HCT116 (cell line): Measurements from ENCODE around the gene RUNX2. TPM values are rescaled to one million over a fixed set of nuclear protein-coding genes. Genes with fewer than 3 reads are reported as not detected.

ENCODE experiments used
- ATAC-seq: fragments of 200-7000 bp; cut with Tn5 transposase; 2 replicates; pipeline ENCODE4 v1.9.1; 2020; ENCODE audit warnings: mild to moderate bottlenecking, moderate library complexity
- BruUV-seq: library from RNA; stranded (reverse); fragments of 400-500 nt; replicated peaks from 2 replicates; lab custom pipeline; 2021; lab: Mats Ljungman, UMichigan
- CTCF ChIA-PET: fragments of 300-600 bp; sonication (Branson Sonifier 250); formaldehyde crosslinking; loops from one replicate; lab custom pipeline; 2021; ENCODE audit warnings: antibody characterized with exemption; lab: Charles Lee
- POLR2A ChIA-PET: fragments of 300-600, 350-600 bp; sonication (Branson Sonifier 250); formaldehyde crosslinking; loops from one replicate; lab custom pipeline; 2021; ENCODE audit warnings: antibody characterized with exemption; lab: Charles Lee
- RAD21 ChIA-PET, 2 experiments: fragments of 300-600 bp; sonication (Branson Sonifier 250); formaldehyde crosslinking; loops; one replicate each; lab custom pipeline; 2023; ENCODE audit warnings: low total read pairs in 2 of 2; ENCODE audit not compliant: uncharacterized antibody in 2 of 2, unreplicated experiment in 2 of 2, low non-redundant PET in 1 of 2; lab: Charles Lee
- DNase-seq: peaks from one replicate; pipeline ENCODE4 v3.0.0-alpha.2; 2010; ENCODE audit warnings: low read depth, low spot score
- H2AFZ ChIP-seq: fragments of 200-600 bp; shearing (Covaris generic), sonication (generic); 2 replicates; pipeline ENCODE4 v1.6.1; 2017; ENCODE audit warnings: low read depth, mixed run types, mixed read lengths, antibody characterized with exemption, low read length; ENCODE audit not compliant: poor library complexity, severe bottlenecking
- H3K27ac ChIP-seq: 2 replicates; pipeline ENCODE4 v1.5.1; 2012; ENCODE audit warnings: low read depth, low read length
- H3K27me3 ChIP-seq: fragments of 200-600 bp; sonication (generic); 2 replicates; pipeline ENCODE4 v1.6.1; 2016; ENCODE audit warnings: mixed run types, low read length, mixed read lengths; ENCODE audit not compliant: insufficient read depth
- H3K36me3 ChIP-seq, 2 experiments: fragments of 200-500 bp in 1 of 2; fragments of 200-600 bp in 1 of 2; sonication (Bioruptor generic) in 1 of 2; sonication (generic) in 1 of 2; 2 replicates each; pipeline versions ENCODE4 v1.5.1 to v1.6.1; 2014 to 2016; ENCODE audit warnings: low read length in 2 of 2, inconsistent platforms in 1 of 2, mixed read lengths in 1 of 2, mixed run types in 1 of 2; ENCODE audit not compliant: insufficient read depth in 2 of 2, control insufficient read depth in 1 of 2
- H3K4me1 ChIP-seq, 2 experiments: fragments of 200-600 bp in 1 of 2; sonication (generic) in 1 of 2; 2 replicates each; pipeline versions ENCODE4 v1.5.1 to v1.6.1; 2012 to 2017; ENCODE audit warnings: low read length in 2 of 2, inconsistent platforms in 1 of 2, mild to moderate bottlenecking in 1 of 2, mixed read lengths in 1 of 2, mixed run types in 1 of 2, moderate library complexity in 1 of 2; ENCODE audit not compliant: insufficient read depth in 2 of 2, control insufficient read depth in 1 of 2
- H3K4me2 ChIP-seq: fragments of 200-600 bp; sonication (generic); 2 replicates; pipeline ENCODE4 v1.6.1; 2017; ENCODE audit warnings: mixed run types, low read length, mixed read lengths
- H3K4me3 ChIP-seq, 2 experiments: fragments of 200-600 bp in 1 of 2; sonication (generic) in 1 of 2; replicated peaks in 1 of 2; 2 replicates each; pipeline ENCODE4 v1.5.1; 2011 to 2016; ENCODE audit warnings: low read length in 2 of 2, control low read depth in 1 of 2, low read depth in 1 of 2, mild to moderate bottlenecking in 1 of 2, mixed read lengths in 1 of 2, mixed run types in 1 of 2
- H3K79me2 ChIP-seq: fragments of 200-600 bp; sonication (generic); 2 replicates; pipeline ENCODE4 v1.6.1; 2017; ENCODE audit warnings: mild to moderate bottlenecking, mixed run types, low read length, moderate library complexity, mixed read lengths; ENCODE audit not compliant: insufficient read depth
- H3K9ac ChIP-seq: fragments of 200-600 bp; sonication (generic); 2 replicates; pipeline ENCODE4 v1.6.1; 2016; ENCODE audit warnings: low read length, mixed read lengths
- H3K9me2 ChIP-seq: fragments of 200-600 bp; sonication (generic), shearing (Covaris generic); 2 replicates; pipeline ENCODE4 v1.6.1; 2017; ENCODE audit warnings: mixed run types, mild to moderate bottlenecking, moderate library complexity; ENCODE audit not compliant: insufficient read depth
- H3K9me3 ChIP-seq, 2 experiments: fragments of 200-500 bp in 1 of 2; fragments of 200-600 bp in 1 of 2; sonication (Bioruptor generic) in 1 of 2; sonication (generic) in 1 of 2; 2 replicates each; pipeline ENCODE4 v1.6.1; 2014 to 2017; ENCODE audit warnings: low read length in 2 of 2, mixed read lengths in 2 of 2, inconsistent platforms in 1 of 2, low read depth in 1 of 2, mild to moderate bottlenecking in 1 of 2, mixed run types in 1 of 2, moderate library complexity in 1 of 2; ENCODE audit not compliant: control insufficient read depth in 1 of 2, insufficient read depth in 1 of 2
- H4K20me1 ChIP-seq: fragments of 200-600 bp; sonication (generic), shearing (Covaris generic); 2 replicates; pipeline ENCODE4 v1.6.1; 2017; ENCODE audit warnings: mixed run types, mild to moderate bottlenecking, moderate library complexity; ENCODE audit not compliant: insufficient read depth
- CEBPB ChIP-seq: IDR thresholded peaks from 2 replicates; pipeline ENCODE4 v1.6.1; 2012; ENCODE audit warnings: low read depth
- EGR1 ChIP-seq: IDR thresholded peaks from 2 replicates; pipeline ENCODE4 v1.6.1; 2012; ENCODE audit warnings: low read depth
- ELF1 ChIP-seq: IDR thresholded peaks from 2 replicates; pipeline ENCODE4 v1.6.1; 2012; ENCODE audit warnings: low read depth, borderline replicate concordance
- EZH2 ChIP-seq: fragments of 200-600 bp; sonication (generic); IDR thresholded peaks from 2 replicates; pipeline ENCODE4 v1.6.1; 2017; ENCODE audit warnings: antibody characterized with exemption, mixed run types
- FOSL1 ChIP-seq: IDR thresholded peaks from 2 replicates; pipeline ENCODE4 v1.6.1; 2012; ENCODE audit warnings: low read depth
- JUND ChIP-seq: IDR thresholded peaks from 2 replicates; pipeline ENCODE4 v1.6.1; 2012
- POLR2AphosphoS5 ChIP-seq: IDR thresholded peaks from 2 replicates; pipeline ENCODE4 v1.6.1; 2011; ENCODE audit warnings: mild to moderate bottlenecking, low read depth, low read length, moderate library complexity
- SIN3A ChIP-seq: IDR thresholded peaks from 2 replicates; pipeline ENCODE4 v1.6.1; 2012; ENCODE audit warnings: low read depth
- SP1 ChIP-seq: IDR thresholded peaks from 2 replicates; pipeline ENCODE4 v1.6.1; 2012; ENCODE audit warnings: low read depth
- SRF ChIP-seq: IDR thresholded peaks from 2 replicates; pipeline ENCODE4 v1.6.1; 2012; ENCODE audit warnings: low read depth
- TCF7L2 ChIP-seq: IDR thresholded peaks from 2 replicates; pipeline ENCODE4 v1.7.0; 2011; ENCODE audit warnings: borderline replicate concordance, inconsistent platforms; ENCODE audit not compliant: insufficient read depth, insufficient read length; ENCODE audit errors: extremely low read depth
- ZFX ChIP-seq: fragments of 450-650 bp; IDR thresholded peaks from 2 replicates; pipeline ENCODE4 v1.6.1; 2017
- ZNF274 ChIP-seq: fragments of 200-500 bp; sonication (Bioruptor generic); IDR thresholded peaks from 2 replicates; pipeline ENCODE4 v1.6.1; 2014; ENCODE audit warnings: mild to moderate bottlenecking, low read depth, low read length, inconsistent platforms
- intact Hi-C: fragments of 100-400 bp; cut with micrococcal nuclease; formaldehyde crosslinking; loops from 2 replicates; pipeline ENCODE4 v1.10.0; 2022
- total RNA-seq: library from RNA; stranded (reverse); gene quantifications from one replicate; pipeline ENCODE4 v1.2.1, GENCODE V29; 2021; ENCODE audit not compliant: unreplicated experiment
- TF ChIP-seq, protein P1 (sequence below): IDR thresholded peaks from 2 replicates; pipeline ENCODE4 v1.6.1; 2011; ENCODE audit warnings: mild to moderate bottlenecking, low read length, moderate library complexity; ENCODE audit not compliant: insufficient replicate concordance; ENCODE audit errors: extremely low read depth
- TF ChIP-seq, protein P2 (sequence below): IDR thresholded peaks from 2 replicates; pipeline ENCODE4 v1.6.1; 2012

Gene RUNX2
- total RNA-seq, 1 experiment from 2014 or later: 1.1 TPM

- TF ChIP-seq ZNF274 (no peak), FOSL1 (no peak), SRF (no peak), ZFX (no peak), JUND (no peak), TCF7L2 (no peak)
Measured at GRCh38 chr6:45610832-45611231, 282.7 kb downstream of the RUNX2 start (continued).

- Histone ChIP-seq H3K27me3 (no peaks in the 10 kb centered on the region), H4K20me1 (no peaks in the 10 kb centered on the region), H3K9ac (no peak overlapping the region), H2AFZ (no peak overlapping the region), H3K9me2 (no peaks in the 10 kb centered on the region), H3K4me2 (no peak overlapping the region), H3K4me3 (no peak overlapping the region), H3K36me3 (no peaks in the 10 kb centered on the region), H3K79me2 (no peaks in the 10 kb centered on the region), H3K9me3 (no peaks in the 10 kb centered on the region), H3K4me1 (peaks cover 12 to 24% of the 10 kb centered on the region in 2 experiments), H3K27ac (no peak overlapping the region)
- POLR2A ChIA-PET: no interaction called here
- RAD21 ChIA-PET: no interaction called here
- no peak for ATAC-seq
- TF ChIP-seq ELF1 (no peak), EZH2 (no peak), CEBPB (no peak), ZFX (no peak), ZNF274 (no peak), SP1 (no peak)
- intact Hi-C loops: no loop called here
- CTCF ChIA-PET: no interaction called here
- BruUV-seq: no TSS peak
- no peak for DNase-seq
Measured at GRCh38 chr6:45611491-45611890, 283.4 kb downstream of the RUNX2 start.

- ATAC-seq (no peak), DNase-seq (no peak)
- Histone ChIP-seq H3K27me3 (no peaks in the 10 kb centered on the region), H3K9me3 (no peaks in the 10 kb centered on the region), H3K36me3 (no peaks in the 10 kb centered on the region), H3K4me1 (peaks cover 3 to 11% of the 10 kb centered on the region in 2 experiments), H3K9ac (no peak overlapping the region), H4K20me1 (no peaks in the 10 kb centered on the region), H3K4me2 (no peak overlapping the region), H3K4me3 (no peak overlapping the region), H3K27ac (no peak overlapping the region), H2AFZ (no peak overlapping the region), H3K9me2 (no peaks in the 10 kb centered on the region), H3K79me2 (no peaks in the 10 kb centered on the region)
- ChIA-PET CTCF (no interaction called here), RAD21 (no interaction called here), POLR2A (no interaction called here)
- TF ChIP-seq JUND: no peak
- TF ChIP-seq, protein P1, sequence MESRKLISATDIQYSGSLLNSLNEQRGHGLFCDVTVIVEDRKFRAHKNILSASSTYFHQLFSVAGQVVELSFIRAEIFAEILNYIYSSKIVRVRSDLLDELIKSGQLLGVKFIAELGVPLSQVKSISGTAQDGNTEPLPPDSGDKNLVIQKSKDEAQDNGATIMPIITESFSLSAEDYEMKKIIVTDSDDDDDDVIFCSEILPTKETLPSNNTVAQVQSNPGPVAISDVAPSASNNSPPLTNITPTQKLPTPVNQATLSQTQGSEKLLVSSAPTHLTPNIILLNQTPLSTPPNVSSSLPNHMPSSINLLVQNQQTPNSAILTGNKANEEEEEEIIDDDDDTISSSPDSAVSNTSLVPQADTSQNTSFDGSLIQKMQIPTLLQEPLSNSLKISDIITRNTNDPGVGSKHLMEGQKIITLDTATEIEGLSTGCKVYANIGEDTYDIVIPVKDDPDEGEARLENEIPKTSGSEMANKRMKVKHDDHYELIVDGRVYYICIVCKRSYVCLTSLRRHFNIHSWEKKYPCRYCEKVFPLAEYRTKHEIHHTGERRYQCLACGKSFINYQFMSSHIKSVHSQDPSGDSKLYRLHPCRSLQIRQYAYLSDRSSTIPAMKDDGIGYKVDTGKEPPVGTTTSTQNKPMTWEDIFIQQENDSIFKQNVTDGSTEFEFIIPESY: no peak
- TF ChIP-seq SIN3A: no peak
- no peak for TF ChIP-seq POLR2AphosphoS5
- no peak for TF ChIP-seq EGR1
- TF ChIP-seq, protein P2, sequence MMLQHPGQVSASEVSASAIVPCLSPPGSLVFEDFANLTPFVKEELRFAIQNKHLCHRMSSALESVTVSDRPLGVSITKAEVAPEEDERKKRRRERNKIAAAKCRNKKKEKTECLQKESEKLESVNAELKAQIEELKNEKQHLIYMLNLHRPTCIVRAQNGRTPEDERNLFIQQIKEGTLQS: no peak
- BruUV-seq: no TSS peak
- intact Hi-C loops: no loop called here
Measured at GRCh38 chr6:45613656-45614055, 285.5 kb downstream of the RUNX2 start.
